HepG2 (cell line): ENCODE results near the gene ISLR.

Experiments
- CTCF ChIP-seq: sonication (generic); formaldehyde crosslinking; IDR thresholded peaks from 2 replicates; pipeline ENCODE4 v1.5.0; 2020; ENCODE audit warnings: mild to moderate bottlenecking, missing genetic modification reagents, moderate library complexity
- FOXK2 ChIP-seq: fragments of 450-650 bp; IDR thresholded peaks from 2 replicates; pipeline ENCODE4 v1.6.1; 2016
- MBD4 ChIP-seq: IDR thresholded peaks from 2 replicates; pipeline ENCODE4 v1.6.1; 2012; ENCODE audit warnings: low read length, inconsistent platforms, borderline replicate concordance
- POLR2A ChIP-seq, 2 experiments: IDR thresholded peaks; 2 replicates each; pipeline ENCODE4 v1.6.1; 2011; ENCODE audit warnings: low read depth in 2 of 2, low read length in 2 of 2, mild to moderate bottlenecking in 1 of 2, moderate library complexity in 1 of 2; ENCODE audit not compliant: insufficient read depth in 1 of 2
- TBP ChIP-seq: sonication (generic); formaldehyde crosslinking; IDR thresholded peaks from 2 replicates; pipeline ENCODE4 v1.5.0; 2020; ENCODE audit warnings: missing genetic modification reagents
- ZBTB1 ChIP-seq: sonication (generic); formaldehyde crosslinking; IDR thresholded peaks from 2 replicates; pipeline ENCODE4 v1.4.0; 2020; ENCODE audit warnings: missing genetic modification reagents, borderline replicate concordance
- ZBTB4 ChIP-seq: sonication (generic); formaldehyde crosslinking; IDR thresholded peaks from 2 replicates; pipeline ENCODE4 v1.4.0; 2020; ENCODE audit warnings: missing genetic modification reagents, mild to moderate bottlenecking, borderline replicate concordance
- ZNF143 ChIP-seq: sonication (generic); formaldehyde crosslinking; IDR thresholded peaks from 2 replicates; pipeline ENCODE4 v1.4.0; 2020; ENCODE audit warnings: missing genetic modification reagents
- ZNF639 ChIP-seq: conservative IDR thresholded peaks from 2 replicates; pipeline ENCODE4 v1.6.1; 2018; ENCODE audit warnings: missing genetic modification reagents
- TF ChIP-seq, protein P1 (sequence below): sonication (generic); formaldehyde crosslinking; IDR thresholded peaks from 2 replicates; pipeline ENCODE4 v1.4.0; 2020; ENCODE audit warnings: missing genetic modification reagents
- TF ChIP-seq, protein P2 (sequence below), 2 experiments: sonication (generic) in 1 of 2; formaldehyde crosslinking in 1 of 2; IDR thresholded peaks; 2 replicates each; pipeline versions ENCODE4 v1.5.1 to v1.6.1; 2011 to 2020; ENCODE audit warnings: borderline replicate concordance in 1 of 2, low read depth in 1 of 2, low read length in 1 of 2, mild to moderate bottlenecking in 1 of 2, missing genetic modification reagents in 1 of 2, moderate library complexity in 1 of 2

DNA sequence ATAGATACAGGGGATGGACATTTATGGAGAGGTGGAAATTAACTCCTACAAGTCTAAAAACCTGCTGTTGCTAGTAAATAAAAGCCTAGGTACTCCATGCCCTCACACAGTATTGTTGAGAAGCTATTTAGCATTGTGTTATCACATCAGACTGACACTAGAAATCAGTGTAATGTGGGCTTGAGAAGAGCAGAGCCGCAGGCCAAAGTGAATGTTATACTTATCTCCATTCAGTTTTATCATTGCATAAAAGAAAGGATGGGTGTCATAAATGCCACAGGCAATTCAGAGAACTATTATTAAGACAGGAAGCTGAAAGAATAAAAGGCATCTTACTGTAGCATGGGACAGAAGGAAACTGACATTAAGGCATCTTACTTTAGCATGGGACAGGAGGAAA is 13.7 kb upstream of the ISLR start:
- TF ChIP-seq, protein P1, sequence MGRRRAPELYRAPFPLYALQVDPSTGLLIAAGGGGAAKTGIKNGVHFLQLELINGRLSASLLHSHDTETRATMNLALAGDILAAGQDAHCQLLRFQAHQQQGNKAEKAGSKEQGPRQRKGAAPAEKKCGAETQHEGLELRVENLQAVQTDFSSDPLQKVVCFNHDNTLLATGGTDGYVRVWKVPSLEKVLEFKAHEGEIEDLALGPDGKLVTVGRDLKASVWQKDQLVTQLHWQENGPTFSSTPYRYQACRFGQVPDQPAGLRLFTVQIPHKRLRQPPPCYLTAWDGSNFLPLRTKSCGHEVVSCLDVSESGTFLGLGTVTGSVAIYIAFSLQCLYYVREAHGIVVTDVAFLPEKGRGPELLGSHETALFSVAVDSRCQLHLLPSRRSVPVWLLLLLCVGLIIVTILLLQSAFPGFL (CRISPR knock-in tag) = no peak
- TF ChIP-seq POLR2A (IDR thresholded peaks at IDR 0.05; ENCODE audit: insufficient read depth in 1 of 2, low read depth in 2 of 2, low read length in 2 of 2) = no peak
- TF ChIP-seq MBD4 = no peak
- TF ChIP-seq ZNF143 = no peak
- TF ChIP-seq TBP (CRISPR knock-in tag) = no peak
- TF ChIP-seq, protein P2, sequence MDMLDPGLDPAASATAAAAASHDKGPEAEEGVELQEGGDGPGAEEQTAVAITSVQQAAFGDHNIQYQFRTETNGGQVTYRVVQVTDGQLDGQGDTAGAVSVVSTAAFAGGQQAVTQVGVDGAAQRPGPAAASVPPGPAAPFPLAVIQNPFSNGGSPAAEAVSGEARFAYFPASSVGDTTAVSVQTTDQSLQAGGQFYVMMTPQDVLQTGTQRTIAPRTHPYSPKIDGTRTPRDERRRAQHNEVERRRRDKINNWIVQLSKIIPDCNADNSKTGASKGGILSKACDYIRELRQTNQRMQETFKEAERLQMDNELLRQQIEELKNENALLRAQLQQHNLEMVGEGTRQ (IDR thresholded peaks at IDR 0.05; ENCODE audit: low read depth, low read length) = no peak
- TF ChIP-seq, protein P2 (CRISPR knock-in tag; IDR thresholded peaks at IDR 0.05; ENCODE audit: borderline replicate concordance) = no peak
- TF ChIP-seq ZBTB1 (CRISPR knock-in tag) = no peak
- no peak for TF ChIP-seq FOXK2
- no peak for TF ChIP-seq ZNF639 (CRISPR knock-in tag)
- no peak for TF ChIP-seq CTCF (CRISPR knock-in tag)
- TF ChIP-seq ZBTB4 (CRISPR knock-in tag) = no peak
